Urinary bladder (tissue), 4 donors: ENCODE results near the gene SLC43A3. TPM values are rescaled to one million over a fixed set of nuclear protein-coding genes. Genes with fewer than 3 reads are reported as not detected.

Source experiments
- DNase-seq: peaks from one replicate; pipeline ENCODE4 v3.0.0-alpha.2; 2015; ENCODE audit errors: extremely low spot score
- H3K27ac ChIP-seq: one replicate; pipeline ENCODE4 v1.5.1; 2013; ENCODE audit warnings: low read depth, mild to moderate bottlenecking, moderate library complexity
- H3K36me3 ChIP-seq: one replicate; pipeline ENCODE4 v1.6.1; 2013; ENCODE audit warnings: mild to moderate bottlenecking, moderate library complexity; ENCODE audit not compliant: insufficient read depth
- H3K4me1 ChIP-seq: one replicate; pipeline ENCODE4 v1.6.1; 2013; ENCODE audit warnings: mild to moderate bottlenecking, moderate library complexity; ENCODE audit not compliant: insufficient read depth
- H3K4me3 ChIP-seq: one replicate; pipeline ENCODE4 v1.5.1; 2013; ENCODE audit warnings: low read depth, low read length
- WGBS: extraction: QIAGEN DNeasy Blood & Tissue Kit; methylation state at CpG from one replicate; pipeline ENCODE4 v1.1.7; 2013; 5-methylcytosine and 5-hydroxymethylcytosine counted together
- polyA plus RNA-seq: library from polyadenylated mRNA; stranded (reverse); fragments of 200-250 nt; gene quantifications from one replicate; pipeline ENCODE4 v1.2.3, GENCODE V29; 2013
- total RNA-seq: library from RNA; depleted of rRNA; stranded (reverse); fragments of >200 nt; gene quantifications from one replicate; pipeline ENCODE4 v1.2.3, GENCODE V29; 2014
- donor health status: healthy with polysubstance abuse.
- donor health status: healthy.

The SLC43A3 gene
- total and polyA plus RNA-seq, 2 donors: 27.3 to 39.7 TPM

- H3K4me3 ChIP-seq: no peak overlapping the region
- no peaks in the 10 kb centered on the region for H3K4me1 ChIP-seq
- no peak for DNase-seq
- no peaks in the 10 kb centered on the region for H3K36me3 ChIP-seq
- WGBS: 59% methylated on average over 14 of the region's 14 CpGs
- no peak overlapping the region for H3K27ac ChIP-seq
Observed at GRCh38 chr11:57463671-57464538, 37.0 kb upstream of the SLC43A3 start.

- 94% methylated on average over 3 of the region's 3 CpGs for WGBS
- DNase-seq: no peak
- Histone ChIP-seq H3K4me1 (no peaks in the 10 kb centered on the region), H3K4me3 (no peak overlapping the region), H3K36me3 (no peaks in the 10 kb centered on the region), H3K27ac (no peak overlapping the region)
Observed at GRCh38 chr11:57462597-57462996, 35.7 kb upstream of the SLC43A3 start.

- no peak overlapping the region for H3K27ac ChIP-seq
- no peaks in the 10 kb centered on the region for H3K4me1 ChIP-seq
- H3K36me3 ChIP-seq: no peaks in the 10 kb centered on the region
- no peak for DNase-seq
- H3K4me3 ChIP-seq: no peak overlapping the region
- 56% methylated on average over 16 of the region's 16 CpGs for WGBS
Observed at GRCh38 chr11:57461841-57462489, 35.0 kb upstream of the SLC43A3 start.

- H3K4me1 ChIP-seq: no peaks in the 10 kb centered on the region
- no peak overlapping the region for H3K27ac ChIP-seq
- WGBS: 6% methylated on average over 50 of the region's 50 CpGs
- DNase-seq: no peak
- peak overlapping the region; percentile 43 for H3K4me3 ChIP-seq
- no peaks in the 10 kb centered on the region for H3K36me3 ChIP-seq
Observed at GRCh38 chr11:57460758-57461749, 34.1 kb upstream of the SLC43A3 start.

GRCh38 chr11:57460022-57460757 lies 33.3 kb upstream of the SLC43A3 start, which contains the start of gene RTN4RL2:
Gene RTN4RL2, plus strand, starts transcription at chr11:57460528. Its CDS starts 338 bp downstream, at chr11:57460866.
- WGBS: under 1% methylated on average over 66 of the region's 66 CpGs
- no peak for DNase-seq
- Histone ChIP-seq H3K27ac (no peak within 1 kb of the TSS), H3K4me3 (peak within 1 kb of the TSS; percentile 43), H3K4me1 (no peaks in the 10 kb centered on the region), H3K36me3 (no peaks in the 10 kb centered on the region)

- Histone ChIP-seq H3K27ac (no peak overlapping the region), H3K36me3 (no peaks in the 10 kb centered on the region), H3K4me3 (peak overlapping the region; percentile 43), H3K4me1 (no peaks in the 10 kb centered on the region)
- WGBS: 1% methylated on average over 62 of the region's 62 CpGs
- DNase-seq: no peak
Observed at GRCh38 chr11:57459164-57460021, 32.5 kb upstream of the SLC43A3 start.

GRCh38 chr11:57458410-57459163 lies 31.7 kb upstream of the SLC43A3 start:
- no peaks in the 10 kb centered on the region for H3K4me1 ChIP-seq
- no peak overlapping the region for H3K27ac ChIP-seq
- H3K4me3 ChIP-seq: peak overlapping the region; percentile 43
- WGBS: under 1% methylated on average over 44 of the region's 44 CpGs
- DNase-seq: no peak
- no peaks in the 10 kb centered on the region for H3K36me3 ChIP-seq

- WGBS: 2% methylated on average over 16 of the region's 16 CpGs
- Histone ChIP-seq H3K4me3 (peak overlapping the region; percentile 43), H3K27ac (no peak overlapping the region), H3K36me3 (no peaks in the 10 kb centered on the region), H3K4me1 (no peaks in the 10 kb centered on the region)
- no peak for DNase-seq
Observed at GRCh38 chr11:57458060-57458409, 31.1 kb upstream of the SLC43A3 start.

- H3K4me1 ChIP-seq: no peaks in the 10 kb centered on the region
- H3K4me3 ChIP-seq: no peak overlapping the region
- no peak overlapping the region for H3K27ac ChIP-seq
- H3K36me3 ChIP-seq: no peaks in the 10 kb centered on the region
- whole genome bisulfite sequencing: 7% methylated on average over 7 of the region's 7 CpGs
- DNase-seq: no peak
Observed at GRCh38 chr11:57457643-57458023, 30.7 kb upstream of the SLC43A3 start.

GRCh38 chr11:57456960-57457642 lies 30.2 kb upstream of the SLC43A3 start:
- H3K4me3 ChIP-seq: no peak overlapping the region
- peak; percentile 59 for DNase-seq
- no peak overlapping the region for H3K27ac ChIP-seq
- no peaks in the 10 kb centered on the region for H3K36me3 ChIP-seq
- no peaks in the 10 kb centered on the region for H3K4me1 ChIP-seq
- WGBS: 7% methylated on average over 19 of the region's 19 CpGs

- Histone ChIP-seq H3K36me3 (no peaks in the 10 kb centered on the region), H3K4me1 (no peaks in the 10 kb centered on the region), H3K27ac (no peak overlapping the region), H3K4me3 (no peak overlapping the region)
- WGBS: 83% methylated on average over 2 of the region's 2 CpGs
- DNase-seq: no peak
Observed at GRCh38 chr11:57453543-57454177, 26.7 kb upstream of the SLC43A3 start.
